Measurements from ENCODE around the gene GPR161.

- TF ChIP-seq CTCF (IDR thresholded peaks at IDR 0.05; ENCODE audit: low read length) (no peak), EZH2 (IDR thresholded peaks at IDR 0.05; ENCODE audit: borderline replicate concordance, low read length) (no peak)
Measured at GRCh38 chr1:168179438-168180147, 42.9 kb upstream of the GPR161 start.
